HG03039 (cell line): ENCODE data around the gene GRIK4.

Experiments used
- ATAC-seq: cut with Tn5 transposase; IDR thresholded peaks from one replicate; pipeline ENCODE4 v1.9.1; 2021; ENCODE audit warnings: mild to moderate bottlenecking, moderate library complexity; ENCODE audit not compliant: unreplicated experiment

The GRIK4 gene

DNA sequence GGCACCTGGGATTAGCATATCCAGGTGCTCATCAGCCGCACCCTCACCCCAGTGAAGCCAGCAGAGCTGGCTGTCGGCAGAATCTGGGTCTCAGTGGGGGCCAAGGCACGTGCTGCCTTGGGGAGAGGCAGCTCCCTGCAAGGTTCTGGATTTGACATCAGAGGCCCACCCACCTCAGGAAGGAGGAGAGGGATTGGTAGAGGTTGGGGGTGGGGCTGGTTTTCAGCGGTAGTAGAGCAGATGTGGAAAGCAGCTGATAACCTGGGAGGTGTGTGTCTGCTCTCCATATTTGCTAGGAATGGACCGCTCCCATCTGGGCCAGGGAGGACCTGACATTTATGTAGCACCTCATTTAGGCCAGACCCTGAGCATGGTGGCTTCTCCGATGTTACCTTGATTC lies 147.5 kb downstream of the GRIK4 start:
- no peak for ATAC-seq

- no peak for ATAC-seq
Observed at GRCh38 chr11:120660024-120660565, 148.5 kb downstream of the GRIK4 start.

DNA sequence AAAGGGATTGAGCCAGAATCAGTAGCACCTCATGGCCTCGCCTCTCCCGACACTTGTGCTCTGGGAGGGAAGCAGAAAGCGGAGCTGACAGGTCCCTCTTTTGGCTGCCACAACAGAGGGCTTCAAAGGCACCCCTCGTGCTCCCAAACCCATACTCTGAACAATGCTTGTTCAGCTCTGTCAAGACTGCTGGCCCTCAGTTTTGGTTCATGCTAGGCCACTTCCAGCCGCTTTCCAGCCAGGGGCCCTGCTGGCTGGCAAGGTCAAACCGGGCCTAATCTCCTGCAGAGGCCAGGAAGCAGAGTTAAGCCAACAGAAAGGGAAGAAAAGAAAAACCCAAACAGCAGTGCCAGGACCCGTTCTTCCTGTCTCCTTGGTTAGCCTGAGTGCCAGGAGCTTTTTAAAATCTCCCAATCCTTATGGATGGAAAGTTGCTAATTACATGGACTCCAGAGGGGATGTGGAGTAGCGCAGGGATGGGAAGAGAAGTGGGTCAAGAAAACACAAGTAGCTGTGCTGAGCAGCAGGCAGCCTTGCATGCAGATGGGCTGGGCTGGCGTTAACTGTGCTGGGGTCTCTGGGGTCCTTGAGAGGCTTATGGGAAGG lies 150.6 kb downstream of the GRIK4 start:
- no peak for ATAC-seq

DNA sequence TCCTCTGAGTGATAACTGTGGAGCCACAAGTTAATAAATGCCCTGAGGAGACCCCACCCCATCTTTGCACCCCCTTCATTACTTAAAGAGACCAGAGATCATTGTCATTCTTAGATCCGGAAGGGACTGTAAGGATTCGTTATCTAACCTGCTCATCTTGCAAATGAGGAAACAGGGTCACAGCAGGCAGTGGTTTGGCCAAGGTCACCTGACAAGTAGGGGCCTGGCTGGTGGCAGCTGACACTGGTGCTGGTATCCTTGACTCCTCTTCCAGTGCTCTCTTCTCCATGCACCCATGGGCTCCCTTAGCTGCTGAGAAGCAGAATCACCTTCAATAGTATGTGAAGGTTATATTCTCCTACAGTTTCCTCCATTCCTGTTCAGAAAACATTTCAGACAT lies 151.6 kb downstream of the GRIK4 start:
- no peak for ATAC-seq

- no peak for ATAC-seq
Observed at GRCh38 chr11:120666121-120666639, 154.6 kb downstream of the GRIK4 start.

DNA sequence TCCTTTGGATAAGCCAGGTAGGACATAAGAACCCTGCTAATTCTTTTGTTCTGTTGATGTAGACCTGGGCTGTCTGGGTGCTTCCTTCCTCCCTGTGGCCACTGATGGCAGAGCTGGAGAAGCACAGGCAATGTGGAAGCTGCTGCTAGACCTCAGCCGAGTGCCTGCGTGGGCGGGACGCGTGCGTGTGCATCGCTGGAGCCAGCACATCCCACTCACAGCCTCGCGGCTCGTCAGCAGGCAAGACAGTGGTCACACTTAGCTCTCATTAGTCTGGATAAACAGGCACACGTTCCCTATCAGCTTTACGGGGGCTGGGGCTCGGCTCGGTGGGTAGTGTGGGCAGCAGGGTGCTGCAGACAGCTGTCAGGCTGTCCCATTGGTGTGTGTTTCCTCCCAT lies 155.7 kb downstream of the GRIK4 start:
- ATAC-seq = no peak

GRCh38 chr11:120667934-120668333 lies 156.4 kb downstream of the GRIK4 start:
- no peak for ATAC-seq

DNA sequence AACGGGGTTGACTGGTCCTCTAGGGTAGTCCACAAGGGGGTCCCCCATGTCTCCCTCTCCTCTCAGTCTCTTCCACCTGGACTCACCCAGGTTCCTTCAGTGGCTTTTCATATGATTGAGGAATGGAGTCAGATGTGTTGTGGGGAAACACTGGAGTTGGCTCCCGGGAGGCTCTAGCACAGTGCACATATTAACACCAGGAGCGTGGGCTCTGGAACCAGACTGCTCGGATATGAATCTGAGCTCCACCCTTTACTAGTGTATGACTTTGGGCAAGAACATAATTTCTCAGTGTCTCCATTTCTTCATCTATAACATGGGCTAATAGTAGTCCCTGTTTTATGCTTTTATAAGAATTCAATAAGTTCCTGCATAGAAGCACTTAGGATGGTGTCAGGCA lies 157.0 kb downstream of the GRIK4 start:
- no peak for ATAC-seq

DNA sequence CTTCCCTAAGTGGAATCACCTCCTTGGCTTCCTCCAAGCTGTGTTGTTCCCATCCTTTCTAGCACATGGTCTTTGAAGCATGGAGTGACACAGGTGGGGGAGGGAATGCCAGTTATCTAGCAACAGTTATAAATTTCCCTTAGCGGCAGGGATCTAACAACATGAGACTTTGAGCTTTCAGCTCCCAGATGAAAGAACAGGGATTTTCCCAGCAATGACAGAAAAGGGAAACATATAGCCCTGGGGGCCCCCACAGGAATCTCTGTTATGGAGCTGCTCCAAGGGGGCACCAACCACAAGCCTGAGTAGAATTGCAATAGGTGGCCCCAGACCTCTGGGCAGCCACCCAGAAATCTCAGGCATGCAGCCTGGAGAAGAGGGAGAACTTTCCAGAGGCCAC lies 163.0 kb downstream of the GRIK4 start:
- ATAC-seq = no peak

- no peak for ATAC-seq
Observed at GRCh38 chr11:120675171-120675570, 163.6 kb downstream of the GRIK4 start.

GRCh38 chr11:120676991-120677390 lies 165.4 kb downstream of the GRIK4 start:
- ATAC-seq = no peak

DNA sequence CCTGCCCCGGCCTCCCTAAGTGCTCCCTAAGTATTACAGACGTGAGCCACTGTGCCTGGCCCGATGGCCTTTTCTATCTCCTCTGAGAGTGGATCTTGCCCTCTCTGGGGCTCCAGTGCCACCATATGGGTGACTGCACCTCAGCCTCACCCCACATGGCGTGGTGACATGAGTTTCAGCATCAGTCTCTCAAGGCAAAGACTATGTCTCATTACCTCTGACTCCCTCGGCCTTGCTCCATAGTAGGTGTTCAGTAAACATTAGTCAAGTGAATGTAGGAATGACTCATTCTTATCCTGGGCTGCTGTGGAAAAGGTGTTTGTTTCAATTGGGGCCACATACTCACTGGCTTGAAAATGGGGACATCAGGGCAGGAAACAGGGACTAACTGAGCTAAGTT lies 168.8 kb downstream of the GRIK4 start:
- ATAC-seq = no peak

DNA sequence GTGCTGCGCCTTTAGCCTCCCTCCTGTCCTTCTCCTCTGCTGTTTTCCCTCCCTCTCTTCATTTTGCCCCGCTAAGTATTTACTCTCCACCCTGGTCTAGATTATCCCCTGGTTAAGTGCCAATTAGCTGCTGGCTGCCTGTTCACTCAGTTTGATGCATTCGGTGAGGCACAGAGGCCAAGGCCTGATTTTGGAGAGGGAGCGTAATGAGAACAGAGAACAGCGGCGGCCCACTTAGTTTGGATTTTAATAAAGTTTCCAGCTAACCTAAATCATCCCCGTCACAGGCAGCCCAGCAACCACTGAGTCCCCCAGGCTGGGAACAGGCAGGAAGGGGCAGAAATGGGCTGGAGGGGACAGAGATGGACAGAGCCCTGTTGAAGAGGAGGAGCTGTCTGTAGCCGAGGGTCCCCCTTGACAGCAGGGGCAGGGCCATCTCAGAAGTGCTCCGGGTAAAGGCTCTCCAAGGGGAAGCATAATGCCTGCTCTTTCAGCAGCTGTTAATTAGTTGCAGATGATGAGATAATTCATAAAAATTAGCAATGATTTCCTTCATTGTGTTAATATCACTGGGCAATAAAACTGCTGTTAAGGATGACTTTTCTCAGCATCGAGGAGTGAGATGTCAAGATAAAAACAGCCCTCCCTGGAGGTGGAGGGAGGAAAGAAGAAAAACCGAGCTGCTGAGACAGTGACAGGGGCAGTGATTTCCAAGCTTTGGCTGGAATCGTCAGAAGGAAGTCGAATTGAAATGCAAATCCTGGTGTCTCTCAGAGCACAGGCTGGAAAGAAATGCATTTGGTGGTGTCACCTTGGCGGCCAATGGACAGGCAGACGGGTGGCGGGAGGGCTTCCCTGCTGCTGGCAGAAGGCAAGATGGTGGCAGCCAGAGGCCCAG lies 170.1 kb downstream of the GRIK4 start:
- ATAC-seq = no peak

DNA sequence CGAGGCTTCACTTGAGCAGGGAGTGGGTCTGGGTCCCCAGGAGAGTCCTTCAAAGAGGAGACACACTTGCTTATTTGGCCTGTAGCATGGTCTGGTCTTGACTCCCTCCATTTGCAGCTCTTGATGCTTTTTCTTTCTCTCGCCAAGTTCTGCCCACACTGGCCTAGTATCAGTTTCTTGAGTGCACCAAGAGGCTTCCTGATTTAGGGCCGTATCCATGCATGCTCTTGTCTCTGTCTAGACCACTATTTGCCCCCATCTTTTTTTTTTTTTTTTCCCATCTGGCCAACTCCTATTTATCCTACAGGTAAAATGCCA lies 170.7 kb downstream of the GRIK4 start:
- ATAC-seq = no peak

GRCh38 chr11:120682866-120683265 lies 171.3 kb downstream of the GRIK4 start:
- no peak for ATAC-seq

- ATAC-seq = no peak
Observed at GRCh38 chr11:120686516-120686915, 175.0 kb downstream of the GRIK4 start.

DNA sequence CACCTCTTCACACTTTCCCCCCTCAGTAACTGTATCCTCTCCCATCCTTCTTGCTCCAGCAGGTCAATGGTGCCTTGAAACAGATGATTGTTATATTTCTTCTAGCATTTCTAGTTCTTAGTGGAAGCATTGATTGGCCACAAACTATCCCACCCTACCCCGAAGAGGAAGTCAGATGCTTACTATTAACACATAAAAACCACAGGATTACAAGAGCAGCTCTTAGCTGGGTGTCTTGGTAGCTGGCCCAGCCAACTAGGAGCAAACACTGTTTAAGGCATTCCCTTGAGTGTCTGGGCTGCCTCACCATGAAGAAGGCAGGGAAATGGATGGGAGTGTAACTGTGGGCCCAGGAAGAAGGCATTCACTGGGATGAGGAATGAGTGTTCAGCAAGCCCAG lies 176.6 kb downstream of the GRIK4 start:
- no peak for ATAC-seq

DNA sequence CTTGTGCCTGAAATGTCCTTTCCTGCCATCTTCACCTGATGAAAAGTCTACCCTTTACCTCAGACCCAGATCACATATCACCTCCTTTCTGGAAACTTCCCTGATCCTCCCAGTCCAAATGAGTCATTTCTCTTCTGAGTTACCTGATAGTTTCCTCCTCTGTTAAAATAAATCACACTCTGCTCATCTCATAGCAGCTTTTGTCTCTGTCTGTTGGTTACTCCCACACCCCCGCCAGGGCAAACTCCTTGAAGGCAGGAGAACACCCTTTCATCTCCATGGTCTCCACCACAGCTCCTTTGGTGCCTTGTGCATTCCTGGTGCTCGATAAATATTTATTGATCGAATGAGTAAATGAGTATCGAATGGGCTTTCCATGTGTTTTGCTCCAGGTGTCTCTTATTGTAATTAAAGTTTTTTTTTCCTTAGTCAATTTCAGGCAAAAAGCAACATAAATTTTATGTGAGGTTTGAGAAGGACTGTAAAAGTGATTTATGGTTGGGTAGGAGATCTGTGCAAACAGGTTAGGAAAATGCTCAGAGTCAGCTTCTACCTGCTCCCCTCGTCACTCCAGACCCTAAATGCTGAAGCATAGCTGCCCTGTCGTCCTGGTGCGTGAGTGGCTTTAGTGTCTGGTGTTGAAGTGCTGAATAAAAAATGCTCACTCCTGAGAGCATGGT lies 178.2 kb downstream of the GRIK4 start:
- ATAC-seq = no peak

- ATAC-seq = no peak
Observed at GRCh38 chr11:120690406-120690805, 178.9 kb downstream of the GRIK4 start.

GRCh38 chr11:120694726-120695125 lies 183.2 kb downstream of the GRIK4 start:
- no peak for ATAC-seq

GRCh38 chr11:120695426-120695825 lies 183.9 kb downstream of the GRIK4 start:
- ATAC-seq = no peak

DNA sequence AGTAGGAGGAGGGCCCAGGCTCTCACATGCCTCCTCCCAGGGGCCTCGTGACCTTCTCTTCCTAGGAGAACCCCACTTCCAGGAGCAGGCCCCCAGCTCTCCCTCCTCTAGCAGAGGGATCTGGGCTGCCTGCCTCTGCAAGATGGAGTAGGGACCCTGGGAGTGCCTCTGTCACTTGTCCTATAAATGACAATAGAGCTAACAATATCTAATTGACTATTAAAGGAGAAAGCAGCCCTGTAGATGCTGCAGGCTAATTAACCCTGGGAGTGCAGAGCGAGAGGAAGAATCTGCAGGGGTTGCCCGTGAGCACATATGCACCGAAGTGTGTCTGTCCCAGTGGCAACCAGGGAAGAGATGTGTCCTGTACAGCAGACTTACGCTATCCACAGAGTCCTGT lies 184.4 kb downstream of the GRIK4 start:
- ATAC-seq = no peak
